Loucy (cell line): ENCODE results near the gene MRM1.

Experiments
- H2AFZ ChIP-seq: fragments of 200-600 bp; sonication (generic); 2 replicates; pipeline ENCODE4 v1.6.0; 2016; ENCODE audit warnings: antibody characterized with exemption, mild to moderate bottlenecking, low read length, moderate library complexity
- H3F3A ChIP-seq: fragments of 200-600 bp; 2 replicates; pipeline ENCODE4 v1.6.0; 2016; ENCODE audit warnings: antibody characterized with exemption, low read depth, mild to moderate bottlenecking
- H3K27me3 ChIP-seq: fragments of 200-600 bp; sonication (generic); 2 replicates; pipeline ENCODE4 v1.6.1; 2014; ENCODE audit warnings: low read length, mild to moderate bottlenecking; ENCODE audit not compliant: insufficient read depth, poor library complexity, severe bottlenecking
- H3K36me3 ChIP-seq: fragments of 200-600 bp; sonication (generic); 2 replicates; pipeline ENCODE4 v1.6.1; 2016; ENCODE audit warnings: low read length; ENCODE audit not compliant: insufficient read depth
- H3K4me1 ChIP-seq: fragments of 200-600 bp; sonication (generic); 2 replicates; pipeline ENCODE4 v1.5.1; 2014; ENCODE audit warnings: low read length, mild to moderate bottlenecking; ENCODE audit not compliant: insufficient read depth, poor library complexity, severe bottlenecking
- H3K4me2 ChIP-seq: fragments of 200-600 bp; sonication (generic); 2 replicates; pipeline ENCODE4 v1.6.0; 2014; ENCODE audit warnings: antibody characterized with exemption, low read length, low read depth, mild to moderate bottlenecking; ENCODE audit not compliant: poor library complexity, severe bottlenecking
- H3K4me3 ChIP-seq: fragments of 200-600 bp; sonication (generic); 2 replicates; pipeline ENCODE4 v1.5.1; 2014; ENCODE audit warnings: low read length, mild to moderate bottlenecking, mixed read lengths; ENCODE audit not compliant: poor library complexity, severe bottlenecking
- H3K79me2 ChIP-seq: fragments of 200-600 bp; sonication (generic); 2 replicates; pipeline ENCODE4 v1.6.1; 2014; ENCODE audit warnings: low read length; ENCODE audit not compliant: insufficient read depth
- H3K9ac ChIP-seq: fragments of 200-600 bp; sonication (generic); 2 replicates; pipeline ENCODE4 v1.6.0; 2014; ENCODE audit warnings: mild to moderate bottlenecking, low read depth, low read length, moderate library complexity; ENCODE audit not compliant: poor library complexity, severe bottlenecking
- H3K9me2 ChIP-seq: fragments of 200-600 bp; sonication (generic); replicated peaks from 2 replicates; pipeline ENCODE4 v1.6.1; 2016; ENCODE audit warnings: low read depth, low read length, mixed read lengths
- H3K9me3 ChIP-seq: fragments of 200-600 bp; sonication (generic); 2 replicates; pipeline ENCODE4 v1.6.1; 2014; ENCODE audit warnings: mild to moderate bottlenecking, antibody characterized with exemption, low read length, low read depth; ENCODE audit not compliant: insufficient read depth
- H4K20me1 ChIP-seq: fragments of 200-600 bp; sonication (generic); 2 replicates; pipeline ENCODE4 v1.6.0; 2014; ENCODE audit warnings: antibody characterized with exemption, low read length, mild to moderate bottlenecking; ENCODE audit not compliant: insufficient read depth, poor library complexity, severe bottlenecking
- EZH2phosphoT487 ChIP-seq: fragments of 200-600 bp; IDR thresholded peaks from 2 replicates; pipeline ENCODE4 v1.6.1; 2018; ENCODE audit warnings: antibody characterized with exemption, mild to moderate bottlenecking, moderate library complexity, borderline replicate concordance
- TF ChIP-seq, protein P1 (sequence below): fragments of 200-600 bp; sonication (generic); conservative IDR thresholded peaks from 2 replicates; pipeline ENCODE4 v1.5.1; 2014; ENCODE audit warnings: mild to moderate bottlenecking, antibody characterized with exemption, low read length

The MRM1 gene

DNA sequence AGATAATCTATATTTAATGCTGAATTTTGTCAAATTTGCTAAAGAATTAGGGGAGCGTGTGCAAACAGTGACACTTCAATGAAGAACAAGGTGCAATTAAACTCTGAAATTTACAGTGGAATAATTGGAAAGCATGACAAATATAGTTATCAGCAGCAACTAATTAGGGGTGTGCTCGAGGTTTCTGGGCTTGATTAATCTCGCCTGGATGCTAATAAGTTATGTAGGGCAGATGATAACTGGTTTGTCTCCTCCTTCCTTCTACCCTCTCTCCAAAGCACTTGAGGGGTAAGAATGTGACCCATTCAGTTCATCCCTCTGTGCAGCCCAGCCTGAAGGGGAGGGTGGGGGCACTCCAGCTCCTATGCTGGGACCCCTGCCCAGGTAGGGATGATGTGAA is 21.9 kb downstream of the MRM1 start:
- H3K9me2 ChIP-seq = no peaks in the 10 kb centered on the region
- no peak overlapping the region for H3K9ac ChIP-seq
- H3F3A ChIP-seq = no peaks in the 10 kb centered on the region
- H3K79me2 ChIP-seq = no peaks in the 10 kb centered on the region
- H4K20me1 ChIP-seq = no peaks in the 10 kb centered on the region
- no peaks in the 10 kb centered on the region for H3K27me3 ChIP-seq
- H3K9me3 ChIP-seq = no peaks in the 10 kb centered on the region
- H2AFZ ChIP-seq = no peak overlapping the region
- no peaks in the 10 kb centered on the region for H3K36me3 ChIP-seq
- TF ChIP-seq, protein P1, sequence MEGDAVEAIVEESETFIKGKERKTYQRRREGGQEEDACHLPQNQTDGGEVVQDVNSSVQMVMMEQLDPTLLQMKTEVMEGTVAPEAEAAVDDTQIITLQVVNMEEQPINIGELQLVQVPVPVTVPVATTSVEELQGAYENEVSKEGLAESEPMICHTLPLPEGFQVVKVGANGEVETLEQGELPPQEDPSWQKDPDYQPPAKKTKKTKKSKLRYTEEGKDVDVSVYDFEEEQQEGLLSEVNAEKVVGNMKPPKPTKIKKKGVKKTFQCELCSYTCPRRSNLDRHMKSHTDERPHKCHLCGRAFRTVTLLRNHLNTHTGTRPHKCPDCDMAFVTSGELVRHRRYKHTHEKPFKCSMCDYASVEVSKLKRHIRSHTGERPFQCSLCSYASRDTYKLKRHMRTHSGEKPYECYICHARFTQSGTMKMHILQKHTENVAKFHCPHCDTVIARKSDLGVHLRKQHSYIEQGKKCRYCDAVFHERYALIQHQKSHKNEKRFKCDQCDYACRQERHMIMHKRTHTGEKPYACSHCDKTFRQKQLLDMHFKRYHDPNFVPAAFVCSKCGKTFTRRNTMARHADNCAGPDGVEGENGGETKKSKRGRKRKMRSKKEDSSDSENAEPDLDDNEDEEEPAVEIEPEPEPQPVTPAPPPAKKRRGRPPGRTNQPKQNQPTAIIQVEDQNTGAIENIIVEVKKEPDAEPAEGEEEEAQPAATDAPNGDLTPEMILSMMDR = no peak
- TF ChIP-seq EZH2phosphoT487 = no peak
- no peak overlapping the region for H3K4me3 ChIP-seq
- H3K4me1 ChIP-seq = no peaks in the 10 kb centered on the region
- H3K4me2 ChIP-seq = no peak overlapping the region

DNA sequence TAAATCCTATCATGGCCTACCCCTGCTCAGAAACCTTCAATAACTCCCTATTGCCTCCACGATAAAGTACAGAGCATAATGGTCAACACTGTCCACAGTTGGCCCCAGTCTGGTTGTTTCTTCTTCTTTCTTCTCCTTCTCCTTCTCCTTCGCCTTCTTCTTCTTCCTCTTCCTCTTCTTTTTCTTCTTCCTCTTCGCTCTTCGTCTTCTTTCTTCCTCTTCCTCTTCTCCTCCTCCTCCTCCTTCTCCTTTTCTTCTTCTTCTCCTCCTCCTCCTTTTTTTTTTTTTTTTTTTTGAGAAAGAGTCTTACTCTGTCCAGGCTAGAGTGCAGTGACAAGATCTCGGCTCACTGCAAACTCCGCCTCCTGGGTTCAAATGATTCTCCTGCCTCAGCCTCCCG is 23.8 kb downstream of the MRM1 start:
- Histone ChIP-seq H3K4me1 (no peaks in the 10 kb centered on the region), H3K9ac (no peak overlapping the region), H3K79me2 (no peaks in the 10 kb centered on the region), H4K20me1 (no peaks in the 10 kb centered on the region), H3K9me3 (no peaks in the 10 kb centered on the region), H3K4me3 (no peak overlapping the region), H3K36me3 (no peaks in the 10 kb centered on the region), H3K27me3 (no peaks in the 10 kb centered on the region), H2AFZ (no peak overlapping the region), H3F3A (no peaks in the 10 kb centered on the region), H3K4me2 (no peak overlapping the region), H3K9me2 (no peaks in the 10 kb centered on the region)
- TF ChIP-seq, protein P1 = no peak
- TF ChIP-seq EZH2phosphoT487 = no peak

DNA sequence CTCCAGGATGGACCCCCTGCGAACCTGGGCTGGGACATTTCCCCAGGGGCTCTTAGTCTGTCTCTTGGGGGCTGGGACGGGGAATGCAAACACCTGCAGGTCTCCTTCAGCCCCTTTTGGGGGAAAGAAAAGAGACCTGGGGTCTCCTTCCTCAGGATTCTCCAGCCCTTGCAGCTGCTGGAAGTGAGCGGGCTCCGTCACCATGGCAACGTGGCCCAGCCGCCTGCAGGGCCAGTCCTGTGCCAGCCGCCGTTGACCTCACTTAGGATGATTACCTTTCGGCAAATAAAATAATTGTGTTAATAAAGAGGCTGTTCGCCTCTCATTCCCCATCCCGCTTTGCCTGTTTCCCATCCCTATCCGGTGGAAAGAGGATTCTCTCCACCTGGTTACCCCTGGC is 25.7 kb downstream of the MRM1 start:
- H3K4me1 ChIP-seq = no peaks in the 10 kb centered on the region

More for the DNA sequence above, 25.7 kb downstream of the MRM1 start:
- Histone ChIP-seq H4K20me1 (no peaks in the 10 kb centered on the region), H3K4me2 (no peak overlapping the region), H3K9me2 (no peaks in the 10 kb centered on the region), H3K79me2 (no peaks in the 10 kb centered on the region), H3K27me3 (no peaks in the 10 kb centered on the region), H3K36me3 (no peaks in the 10 kb centered on the region), H3K4me3 (no peak overlapping the region), H3K9ac (no peak overlapping the region), H3F3A (no peaks in the 10 kb centered on the region), H3K9me3 (no peaks in the 10 kb centered on the region), H2AFZ (no peak overlapping the region)
- TF ChIP-seq, protein P1 = no peak
- TF ChIP-seq EZH2phosphoT487 = no peak
